ENCODE measurements around the gene VENTX. TPM values are rescaled to one million over a fixed set of nuclear protein-coding genes. Genes with fewer than 3 reads are reported as not detected.

The VENTX gene
- total RNA-seq, 1 donor: not detected

- TF ChIP-seq CTCF (IDR thresholded peaks at IDR 0.05; ENCODE audit: insufficient read depth, low read depth, low read length): no peak
- no peak overlapping the region for H3K4me3 ChIP-seq (ENCODE audit: low read depth, low read length)
- DNase-seq (ENCODE audit: low read depth): no peak
Measured at GRCh38 chr10:133194151-133194550, 43.5 kb upstream of the VENTX start.

DNA sequence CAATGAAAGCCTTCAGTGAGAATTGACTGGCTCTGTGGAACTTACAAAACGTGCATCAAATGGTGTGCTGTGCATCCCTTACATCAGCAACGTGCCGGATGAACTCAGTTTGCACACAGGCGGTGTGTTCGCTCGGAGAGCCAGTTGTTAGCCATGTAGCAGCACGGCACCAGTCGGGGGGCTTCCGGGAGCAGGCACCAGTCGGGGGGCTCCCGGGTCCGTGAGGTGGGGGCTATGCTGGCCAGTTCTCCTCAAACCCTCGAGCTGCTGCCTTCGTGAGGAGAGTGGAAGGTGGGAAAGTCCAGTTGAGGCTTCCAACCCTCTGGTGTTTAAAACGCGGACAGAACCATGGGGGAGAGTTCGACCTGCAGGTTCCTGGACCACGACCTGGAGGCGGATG, 42.6 kb upstream of the VENTX start:
- H3K4me3 ChIP-seq (ENCODE audit: low read depth, low read length): no peak overlapping the region
- TF ChIP-seq CTCF (IDR thresholded peaks at IDR 0.05; ENCODE audit: insufficient read depth, low read depth, low read length): no peak
- DNase-seq (ENCODE audit: low read depth): no peak

DNA sequence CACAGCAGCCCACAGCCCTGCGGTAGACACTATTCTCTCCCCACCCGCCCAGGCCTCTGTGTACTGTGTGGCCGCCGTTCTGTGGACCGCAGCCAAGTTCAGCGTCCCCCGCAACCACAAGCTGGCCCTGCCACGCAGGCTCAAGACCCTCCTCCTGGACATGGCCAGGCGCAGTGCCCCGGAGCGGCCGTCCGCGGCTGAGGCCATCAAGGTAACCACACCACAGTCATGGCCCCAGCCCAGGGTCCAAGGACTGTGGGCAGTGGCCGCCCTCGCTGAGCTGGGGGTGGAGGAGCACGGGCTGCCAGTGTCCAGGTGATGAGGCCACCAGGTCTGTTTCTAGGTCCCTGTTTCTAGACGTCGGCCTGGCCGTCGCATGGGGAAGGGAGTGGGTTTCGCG, 42.0 kb upstream of the VENTX start:
- TF ChIP-seq CTCF (IDR thresholded peaks at IDR 0.05; ENCODE audit: insufficient read depth, low read depth, low read length): no peak
- no peak for DNase-seq (ENCODE audit: low read depth)
- no peak overlapping the region for H3K4me3 ChIP-seq (ENCODE audit: low read depth, low read length)

GRCh38 chr10:133196221-133196915, 41.3 kb upstream of the VENTX start:
- no peak overlapping the region for H3K4me3 ChIP-seq (ENCODE audit: low read depth, low read length)
- DNase-seq (ENCODE audit: low read depth): no peak
- no peak for TF ChIP-seq CTCF (IDR thresholded peaks at IDR 0.05; ENCODE audit: insufficient read depth, low read depth, low read length)

DNA sequence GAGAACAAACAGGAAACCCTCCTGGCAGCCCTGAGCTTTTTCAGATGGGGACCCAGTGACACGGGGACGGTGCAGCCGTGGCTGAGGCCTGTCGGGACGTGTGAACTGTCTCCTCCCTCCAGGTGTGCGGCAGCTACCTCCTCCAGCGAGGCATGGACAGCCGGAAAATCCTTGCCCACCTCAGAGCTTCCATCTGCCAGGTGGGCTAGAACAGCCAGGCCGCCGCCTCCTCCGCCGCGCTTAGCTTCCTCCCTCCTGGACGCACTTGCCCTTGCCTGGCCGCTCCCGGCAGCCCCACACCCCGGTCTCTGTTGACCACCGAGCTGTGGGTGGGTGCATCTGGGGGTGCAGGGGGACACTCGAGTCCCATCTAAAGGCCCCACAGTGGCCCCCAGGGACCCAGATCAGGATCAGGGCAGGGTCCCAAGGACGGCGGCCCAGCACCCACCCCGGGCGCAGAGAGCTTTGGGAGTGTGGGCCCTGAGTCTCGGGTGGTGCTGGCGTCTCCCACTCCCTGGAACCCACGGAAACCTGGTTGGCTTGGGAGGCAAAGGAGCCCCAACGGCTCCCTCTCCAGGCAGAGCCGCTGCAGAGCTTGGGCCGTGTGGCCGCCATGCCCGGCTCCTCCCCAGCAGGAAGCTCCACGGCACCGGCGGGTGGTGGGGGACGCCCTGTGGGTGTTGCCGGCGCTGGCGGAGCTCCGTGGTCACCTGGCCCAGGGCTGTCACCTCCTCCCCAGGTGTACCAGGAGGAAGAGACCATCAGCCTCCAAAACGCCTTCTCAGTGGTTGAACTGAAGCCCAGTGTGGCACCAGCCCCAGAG, 40.5 kb upstream of the VENTX start:
- no peak for TF ChIP-seq CTCF (IDR thresholded peaks at IDR 0.05; ENCODE audit: insufficient read depth, low read depth, low read length)
- no peak overlapping the region for H3K4me3 ChIP-seq (ENCODE audit: low read depth, low read length)
- DNase-seq (ENCODE audit: low read depth): no peak

GRCh38 chr10:133197786-133198185, 39.9 kb upstream of the VENTX start:
- no peak for DNase-seq (ENCODE audit: low read depth)
- no peak overlapping the region for H3K4me3 ChIP-seq (ENCODE audit: low read depth, low read length)
- no peak for TF ChIP-seq CTCF (IDR thresholded peaks at IDR 0.05; ENCODE audit: insufficient read depth, low read depth, low read length)

Data from fibroblast of villous mesenchyme (primary cell).